Muscle of leg (tissue), 11 donors: Measurements from ENCODE around the gene SLC51B. TPM values are rescaled to one million over a fixed set of nuclear protein-coding genes. Genes with fewer than 3 reads are reported as not detected.

Experiments
- DNase-seq: peaks from one replicate; pipeline ENCODE4 v3.0.0; 2013
- H3K27ac ChIP-seq: one replicate; pipeline ENCODE4 v1.5.1; 2013; ENCODE audit warnings: mild to moderate bottlenecking, low read length, control low read depth
- H3K27me3 ChIP-seq: one replicate; pipeline ENCODE4 v1.6.1; 2013; ENCODE audit warnings: low read length; ENCODE audit not compliant: control insufficient read depth, insufficient read depth
- H3K36me3 ChIP-seq: one replicate; pipeline ENCODE4 v1.6.1; 2013; ENCODE audit warnings: low read length; ENCODE audit not compliant: control insufficient read depth, insufficient read depth
- H3K4me1 ChIP-seq: one replicate; pipeline ENCODE4 v1.6.1; 2013; ENCODE audit warnings: low read length; ENCODE audit not compliant: control insufficient read depth, insufficient read depth
- H3K4me3 ChIP-seq: one replicate; pipeline ENCODE4 v1.5.1; 2013; ENCODE audit warnings: low read length, control low read depth
- H3K9me3 ChIP-seq: replicated peaks from 2 replicates; pipeline ENCODE4 v1.6.1; 2013; ENCODE audit warnings: low read depth, low read length; ENCODE audit not compliant: control insufficient read depth
- WGBS: methylation state at CpG from one replicate; pipeline ENCODE4 v1.1.5; 2013; ENCODE audit warnings: missing lambda C conversion rate; ENCODE audit not compliant: insufficient coverage; 5-methylcytosine and 5-hydroxymethylcytosine counted together
- polyA plus RNA-seq, 8 donors: library from polyadenylated mRNA; unstranded; fragments of 120-200 nt; gene quantifications; one replicate each; pipeline versions ENCODE4 v1.2.1 to v1.2.3, GENCODE V29; 2013; ENCODE audit warnings: inconsistent platforms in 1 of 8, low replicate concordance in 1 of 8; ENCODE audit not compliant: insufficient read length in 8 of 8, insufficient read depth in 1 of 8
- total RNA-seq: library from RNA; stranded (reverse); fragments of 120-200 nt; gene quantifications from one replicate; pipeline ENCODE4 v1.2.4, GENCODE V29; 2013

SLC51B gene
- total and polyA plus RNA-seq, 9 donors = 0.71 to 3.0 (median 1.5) TPM

DNA sequence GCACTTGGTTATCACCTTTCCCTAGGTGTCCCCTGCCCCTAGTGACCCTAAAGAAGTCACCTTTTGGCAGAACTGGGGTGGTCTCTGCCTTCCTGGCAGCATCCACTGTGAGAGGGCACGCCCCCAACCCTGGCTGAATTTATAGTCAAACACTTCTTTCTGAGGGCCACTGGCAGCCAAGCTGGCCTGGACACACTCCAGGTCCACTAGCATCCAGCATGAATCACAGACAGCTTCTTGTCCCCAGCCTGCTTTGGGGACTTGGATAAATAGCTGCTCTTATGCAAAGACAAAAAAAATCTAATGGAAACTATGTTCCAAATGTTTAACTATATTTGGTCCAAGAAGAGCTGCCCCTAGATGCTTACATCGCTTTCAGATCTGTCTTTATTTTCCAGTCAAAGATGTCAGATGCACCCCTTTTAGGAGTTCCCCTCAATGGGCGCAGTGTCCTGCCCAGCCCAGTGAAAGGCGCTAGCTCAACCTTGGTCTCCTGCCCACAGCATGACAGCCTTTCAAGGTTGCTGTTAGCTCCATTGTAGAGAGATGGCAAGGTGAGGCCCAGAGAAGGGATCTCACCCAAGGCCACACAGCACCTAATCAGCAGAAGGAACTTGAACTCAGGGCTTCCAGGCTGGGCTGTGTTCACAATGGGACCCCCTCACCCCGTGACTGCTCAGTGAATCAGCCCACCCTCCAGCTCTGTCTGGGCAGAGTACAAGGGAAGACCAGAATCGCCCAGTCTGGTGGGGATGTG is 15.6 kb downstream of the SLC51B start:
- H3K27ac ChIP-seq = no peak overlapping the region
- H3K9me3 ChIP-seq = no peaks in the 10 kb centered on the region
- no peak for DNase-seq
- 78% methylated on average over 2 of the region's 6 CpGs for WGBS
- H3K36me3 ChIP-seq = peaks cover 2% of the 10 kb centered on the region
- peaks cover 8% of the 10 kb centered on the region for H3K4me1 ChIP-seq
- H3K27me3 ChIP-seq = peaks cover 9% of the 10 kb centered on the region
- H3K4me3 ChIP-seq = no peak overlapping the region

DNA sequence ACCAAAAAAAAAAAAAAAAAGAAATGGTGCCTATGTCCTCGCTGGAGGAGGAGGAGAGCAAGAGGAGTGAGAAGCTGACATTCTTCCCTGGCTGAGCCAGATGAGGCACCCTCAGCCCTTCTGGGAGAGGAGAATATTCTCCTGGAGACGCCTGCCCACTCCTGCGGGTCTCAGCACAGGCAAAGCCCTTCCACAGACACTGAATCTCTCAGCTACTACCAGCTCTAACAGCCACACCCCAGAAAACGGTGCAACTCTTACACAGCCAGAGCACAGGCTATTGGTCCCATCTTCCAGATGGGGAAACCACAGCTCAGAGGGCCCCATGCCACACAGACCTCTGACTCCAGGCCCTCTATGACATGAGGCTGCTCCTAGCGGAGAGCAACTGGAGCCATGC is 16.9 kb downstream of the SLC51B start:
- Histone ChIP-seq H3K4me3 (no peak overlapping the region), H3K27ac (no peak overlapping the region), H3K4me1 (peaks cover 13% of the 10 kb centered on the region), H3K36me3 (peaks cover 2% of the 10 kb centered on the region), H3K9me3 (no peaks in the 10 kb centered on the region), H3K27me3 (peaks cover 16% of the 10 kb centered on the region)
- no peak for DNase-seq
- 89% methylated on average over 3 of the region's 5 CpGs for WGBS

DNA sequence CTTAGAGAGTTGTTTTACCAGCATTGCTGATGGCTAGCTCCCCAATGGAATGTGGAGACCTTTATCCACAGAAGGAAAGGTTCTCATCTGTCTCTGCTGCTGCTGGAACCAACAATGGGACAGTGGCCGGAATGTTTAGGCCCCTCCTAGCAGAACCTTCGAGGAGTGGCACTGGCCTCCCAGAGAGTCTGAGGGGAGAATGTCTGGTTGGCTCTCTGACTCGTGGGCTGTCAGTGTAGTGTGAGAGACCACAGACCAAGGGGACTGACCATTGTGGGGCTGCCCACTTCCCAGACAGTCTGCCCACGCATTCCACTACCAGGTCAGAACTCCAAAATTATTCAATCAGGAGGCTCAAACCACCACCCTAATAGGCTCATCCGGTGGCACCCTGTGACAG is 17.5 kb downstream of the SLC51B start:
- Histone ChIP-seq H3K27ac (no peak overlapping the region), H3K4me1 (peaks cover 19% of the 10 kb centered on the region)
- WGBS = 76% methylated on average over 2 of the region's 5 CpGs

DNA sequence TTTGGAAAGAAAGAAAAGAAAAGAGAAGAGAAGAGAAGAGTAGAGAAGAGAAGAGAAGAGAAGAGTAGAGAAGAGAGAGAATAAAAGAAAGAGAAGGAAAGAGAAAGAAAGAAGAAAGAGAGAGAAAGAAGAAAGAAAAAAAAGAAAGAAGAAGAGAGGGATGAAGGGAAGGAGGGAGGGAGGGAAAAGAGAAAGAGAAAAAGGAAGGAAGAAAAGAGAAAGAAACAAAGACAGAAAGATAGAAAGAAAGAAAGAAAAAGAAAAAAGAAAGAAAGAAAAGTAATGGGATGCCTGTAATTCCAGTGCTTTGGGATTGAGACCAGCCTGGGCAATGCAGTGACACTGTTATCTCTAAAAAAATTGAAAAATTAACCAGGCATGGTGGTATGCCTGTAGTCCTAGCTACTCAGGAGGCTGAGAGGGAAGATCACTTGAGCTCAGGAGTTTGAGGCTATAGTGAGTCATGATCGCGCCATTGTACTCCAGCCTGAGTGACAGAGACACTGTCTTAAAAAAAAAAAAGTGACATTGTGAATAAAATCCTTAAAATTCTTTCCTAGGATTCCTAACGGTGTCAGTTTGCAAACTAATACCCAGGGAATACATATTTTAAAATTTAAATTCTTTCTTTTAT is 20.9 kb downstream of the SLC51B start:
- peaks cover 44% of the 10 kb centered on the region for H3K4me1 ChIP-seq
- DNase-seq = no peak
- no peaks in the 10 kb centered on the region for H3K36me3 ChIP-seq
- WGBS = no CpG with 5 or more reads among the region's 3 CpGs
- peak overlapping the region; percentile 67 for H3K27ac ChIP-seq
- peak overlapping the region; percentile 29 for H3K4me3 ChIP-seq
- peaks cover 29% of the 10 kb centered on the region for H3K27me3 ChIP-seq
- H3K9me3 ChIP-seq = no peaks in the 10 kb centered on the region

More for the DNA sequence above, 17.5 kb downstream of the SLC51B start:
- no peak for DNase-seq
- no peaks in the 10 kb centered on the region for H3K9me3 ChIP-seq
- peaks cover 22% of the 10 kb centered on the region for H3K27me3 ChIP-seq
- H3K36me3 ChIP-seq = peaks cover 2% of the 10 kb centered on the region
- H3K4me3 ChIP-seq = no peak overlapping the region

DNA sequence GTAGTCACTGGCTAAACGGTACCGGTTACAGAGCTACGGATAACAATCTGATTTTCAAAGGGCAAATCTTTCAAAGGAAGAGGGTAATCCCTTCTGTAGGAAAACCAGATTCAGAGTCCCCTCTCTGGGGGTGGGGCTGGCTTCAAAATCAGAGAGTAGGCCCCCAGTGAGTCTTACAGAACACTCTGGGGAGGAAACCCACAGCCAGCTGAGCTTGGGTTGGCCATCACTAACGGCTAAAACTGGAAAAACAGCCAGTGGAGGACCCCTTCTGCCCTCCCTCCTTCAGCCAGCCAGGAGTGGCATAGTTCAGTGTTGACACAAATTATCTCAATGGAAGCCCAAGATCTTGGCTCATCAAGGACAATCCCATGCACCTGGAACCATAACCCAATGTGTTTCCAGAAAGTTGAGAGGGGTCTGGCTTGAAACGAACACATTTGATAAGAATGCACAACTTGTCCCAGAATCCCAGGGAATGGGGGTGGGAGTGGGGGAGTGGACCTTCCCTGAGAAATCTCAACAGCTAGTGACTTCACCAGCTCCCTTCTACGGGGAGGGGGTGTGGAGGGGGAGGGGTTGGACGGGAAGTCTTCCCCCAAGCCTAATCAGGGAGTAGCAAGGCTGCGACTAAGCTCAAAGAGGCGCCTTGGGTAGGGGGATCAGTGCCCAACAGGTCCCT is 21.6 kb downstream of the SLC51B start:
- 25% methylated on average over 2 of the region's 9 CpGs for WGBS
- peak; percentile 68 for DNase-seq
- H3K9me3 ChIP-seq = no peaks in the 10 kb centered on the region
- peak overlapping the region; percentile 45 for H3K4me3 ChIP-seq
- peak overlapping the region; percentile 90 for H3K27ac ChIP-seq
- H3K36me3 ChIP-seq = no peaks in the 10 kb centered on the region
- H3K27me3 ChIP-seq = peaks cover 29% of the 10 kb centered on the region
- peaks cover 49% of the 10 kb centered on the region for H3K4me1 ChIP-seq

DNA sequence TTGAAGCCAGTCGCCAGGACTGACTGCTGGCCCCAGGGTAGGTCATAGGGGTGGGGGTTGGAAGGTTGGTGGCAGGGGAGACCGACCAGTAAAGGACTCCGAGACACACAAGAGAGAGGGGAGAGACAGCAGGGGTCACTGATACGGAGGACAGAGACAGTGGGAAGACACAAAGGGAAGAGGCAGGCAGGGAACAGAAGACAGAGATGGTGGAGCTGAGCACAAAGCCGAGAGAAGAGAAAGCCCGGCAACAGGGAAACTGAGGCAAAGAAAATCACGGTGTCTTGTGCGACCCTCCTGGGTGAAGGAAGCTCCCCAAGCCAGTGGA is 22.1 kb downstream of the SLC51B start:
- Histone ChIP-seq H3K36me3 (no peaks in the 10 kb centered on the region), H3K4me3 (peak overlapping the region; percentile 45), H3K4me1 (peaks cover 54% of the 10 kb centered on the region), H3K27me3 (peaks cover 29% of the 10 kb centered on the region), H3K9me3 (no peaks in the 10 kb centered on the region), H3K27ac (peak overlapping the region; percentile 90)
- no peak for DNase-seq
- WGBS = 17% methylated on average over 7 of the region's 8 CpGs

- peaks cover 29% of the 10 kb centered on the region for H3K27me3 ChIP-seq
- H3K27ac ChIP-seq = peak within 1 kb of the TSS; percentile 90
- no peak for DNase-seq
- H3K9me3 ChIP-seq = no peaks in the 10 kb centered on the region
- WGBS = 2% methylated on average over 48 of the region's 66 CpGs
- peak within 1 kb of the TSS; percentile 45 for H3K4me3 ChIP-seq
- H3K4me1 ChIP-seq = peaks cover 58% of the 10 kb centered on the region
- no peaks in the 10 kb centered on the region for H3K36me3 ChIP-seq
These were observed 22.6 kb downstream of the SLC51B start, which contains the start of gene RASL12 for GRCh38 chr15:65067645-65068402. RASL12 (minus strand) TSS chr15:65067991; CDS start chr15:65067835, 156 bp downstream.

DNA sequence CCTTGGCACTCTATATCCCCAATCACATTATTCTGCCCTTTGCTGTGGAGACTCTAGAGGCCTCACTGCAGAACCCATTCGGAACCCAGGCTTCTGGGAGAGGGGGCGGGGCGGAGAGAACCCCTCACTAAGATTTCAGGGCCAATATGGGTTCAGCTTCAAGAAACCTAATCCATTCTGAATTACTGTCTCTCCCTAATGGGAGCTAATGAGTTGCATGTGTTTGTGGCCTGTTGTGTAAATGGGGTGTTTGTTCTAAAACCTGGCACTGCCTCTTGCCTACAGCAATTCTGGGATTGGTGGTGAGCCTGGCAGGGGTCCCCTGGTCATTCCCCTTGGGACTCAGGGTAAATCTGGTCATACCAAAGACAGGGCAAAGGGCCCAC is 23.2 kb downstream of the SLC51B start:
- peak overlapping the region; percentile 13 for H3K4me3 ChIP-seq

GRCh38 chr15:65069179-65069578 is 24.0 kb downstream of the SLC51B start:
- WGBS = no CpG with 5 or more reads among the region's 1 CpG
- peaks cover 55% of the 10 kb centered on the region for H3K4me1 ChIP-seq

More for the DNA sequence above, 23.2 kb downstream of the SLC51B start:
- no peaks in the 10 kb centered on the region for H3K9me3 ChIP-seq
- peaks cover 57% of the 10 kb centered on the region for H3K4me1 ChIP-seq
- WGBS = no CpG with 5 or more reads among the region's 3 CpGs
- peaks cover 29% of the 10 kb centered on the region for H3K27me3 ChIP-seq
- no peak for DNase-seq
- H3K36me3 ChIP-seq = no peaks in the 10 kb centered on the region
- peak overlapping the region; percentile 70 for H3K27ac ChIP-seq

More at GRCh38 chr15:65069179-65069578, 24.0 kb downstream of the SLC51B start:
- Histone ChIP-seq H3K4me3 (no peak overlapping the region), H3K9me3 (no peaks in the 10 kb centered on the region), H3K27me3 (peaks cover 29% of the 10 kb centered on the region), H3K36me3 (no peaks in the 10 kb centered on the region), H3K27ac (peak overlapping the region; percentile 70)
- DNase-seq = peak; percentile 82
